Mucosa of stomach (tissue), 1 donor: ENCODE measurements around the gene SLC27A6.
"Not testable (repeated sequence)": the region's sequence is repeated elsewhere in the genome, so short reads cannot be mapped to it uniquely, and the experiment has no call there.

Source experiments
- H3K27me3 ChIP-seq: one replicate; pipeline ENCODE4 v1.7.0; 2013; ENCODE audit warnings: mild to moderate bottlenecking, low read length; ENCODE audit not compliant: control insufficient read depth, insufficient read depth
- H3K36me3 ChIP-seq: one replicate; pipeline ENCODE4 v1.7.0; 2013; ENCODE audit warnings: low read length; ENCODE audit not compliant: control insufficient read depth, insufficient read depth
- H3K4me1 ChIP-seq: one replicate; pipeline ENCODE4 v1.7.0; 2013; ENCODE audit warnings: mild to moderate bottlenecking, low read length; ENCODE audit not compliant: control insufficient read depth, insufficient read depth
- H3K4me3 ChIP-seq: one replicate; pipeline ENCODE4 v1.7.0; 2013; ENCODE audit warnings: low read length
- H3K9ac ChIP-seq: one replicate; pipeline ENCODE4 v1.7.0; 2013; ENCODE audit warnings: mild to moderate bottlenecking, low read length, moderate library complexity
- H3K9me3 ChIP-seq: one replicate; pipeline ENCODE4 v1.7.0; 2013; ENCODE audit warnings: mild to moderate bottlenecking, low read length, moderate library complexity; ENCODE audit not compliant: control insufficient read depth
- donor health status: Pancreatic carcinoma.

The SLC27A6 gene

GRCh38 chr5:129014185-129014584, 48.9 kb downstream of the SLC27A6 start:
- no peak overlapping the region for H3K4me3 ChIP-seq
- no peak overlapping the region for H3K9ac ChIP-seq
- H3K36me3 ChIP-seq = no peaks in the 10 kb centered on the region
- no peaks in the 10 kb centered on the region for H3K9me3 ChIP-seq
- H3K4me1 ChIP-seq = no peaks in the 10 kb centered on the region
- no peaks in the 10 kb centered on the region for H3K27me3 ChIP-seq

DNA sequence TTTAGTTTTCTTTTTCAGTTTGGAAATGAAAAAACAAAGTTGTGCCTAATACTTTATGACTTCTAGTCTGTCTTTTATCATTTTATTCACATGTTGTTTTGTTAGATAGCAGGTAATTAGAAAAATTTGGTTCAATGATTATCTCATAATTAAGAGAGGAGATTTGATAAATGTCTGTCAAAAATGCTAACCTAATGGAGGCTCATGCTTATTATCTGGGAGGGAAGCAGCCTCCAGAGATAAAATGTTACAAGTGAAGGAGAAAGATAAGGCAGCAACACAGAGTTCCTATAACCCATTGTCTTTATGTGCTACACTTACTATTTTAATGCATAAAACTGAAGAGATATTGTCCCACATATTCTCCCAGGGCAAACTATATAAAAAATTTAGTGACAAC, 53.5 kb downstream of the SLC27A6 start:
- Histone ChIP-seq H3K4me1 (no peaks in the 10 kb centered on the region), H3K9me3 (no peaks in the 10 kb centered on the region), H3K36me3 (no peaks in the 10 kb centered on the region), H3K27me3 (no peaks in the 10 kb centered on the region), H3K4me3 (no peak overlapping the region), H3K9ac (no peak overlapping the region)

DNA sequence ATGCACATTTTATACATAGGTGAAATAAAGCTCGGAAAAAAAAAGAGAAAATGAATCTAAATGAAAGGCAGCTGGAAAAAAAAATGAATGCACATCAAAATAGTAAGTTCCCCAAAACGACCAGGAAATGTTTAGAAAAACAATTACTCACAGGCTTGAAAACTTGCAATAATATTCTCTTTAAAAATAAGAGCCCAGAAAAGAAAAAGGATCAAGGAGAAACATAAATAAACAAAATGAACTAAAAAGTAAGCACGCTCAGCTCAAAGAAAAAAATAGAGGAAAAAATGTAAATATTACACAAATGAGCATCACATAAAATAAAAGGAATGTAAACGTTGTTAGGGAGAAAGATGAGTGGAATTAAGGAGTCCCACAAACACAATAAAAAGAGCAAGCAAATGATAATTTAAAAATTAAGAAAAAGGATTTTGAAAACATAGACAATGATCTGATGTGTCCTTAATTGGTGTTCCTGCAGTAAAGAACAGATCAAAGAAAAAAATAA, 54.2 kb downstream of the SLC27A6 start:
- Histone ChIP-seq H3K9me3 (no peaks in the 10 kb centered on the region), H3K9ac (no peak overlapping the region), H3K4me3 (no peak overlapping the region), H3K36me3 (no peaks in the 10 kb centered on the region), H3K4me1 (no peaks in the 10 kb centered on the region), H3K27me3 (no peaks in the 10 kb centered on the region)

DNA sequence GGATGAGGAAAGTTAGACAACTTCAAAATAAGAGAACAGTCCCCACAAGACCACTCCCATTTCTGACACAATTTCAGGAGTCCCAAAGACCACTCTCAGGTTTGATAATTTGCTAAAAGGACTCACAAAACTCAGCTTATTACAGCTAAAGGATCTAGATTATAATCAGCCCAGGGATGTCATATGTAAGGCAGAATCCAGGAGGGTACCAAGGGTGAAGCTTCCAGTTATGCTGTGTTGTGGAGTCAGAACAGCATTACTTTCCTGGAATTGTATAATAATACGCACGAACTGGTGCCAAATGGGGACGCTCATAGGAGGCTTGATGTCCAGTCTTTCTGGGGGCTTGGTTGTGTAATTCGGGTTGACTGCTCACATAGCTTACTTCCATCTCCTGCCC, 55.4 kb downstream of the SLC27A6 start:
- Histone ChIP-seq H3K9ac (no peak overlapping the region), H3K4me3 (no peak overlapping the region), H3K4me1 (no peaks in the 10 kb centered on the region), H3K36me3 (no peaks in the 10 kb centered on the region), H3K27me3 (no peaks in the 10 kb centered on the region), H3K9me3 (no peaks in the 10 kb centered on the region)

DNA sequence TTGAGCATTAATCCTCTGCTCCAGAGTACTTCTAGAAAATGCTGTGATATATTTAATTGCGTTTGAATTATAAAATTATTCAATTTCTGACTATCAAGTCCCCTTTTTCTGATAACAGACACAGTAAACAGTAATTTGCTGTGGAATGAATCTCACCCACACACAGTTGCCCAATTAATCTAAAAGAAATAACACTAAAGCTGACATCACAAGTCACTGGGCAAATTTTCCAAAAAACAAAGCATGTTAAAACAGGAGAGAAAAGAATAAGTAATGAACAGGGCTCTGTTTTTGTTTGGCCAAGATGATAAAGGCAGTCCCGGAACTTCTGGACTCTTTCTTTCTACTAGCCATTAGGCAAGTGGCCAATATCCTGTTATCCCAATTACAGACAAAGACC, 56.5 kb downstream of the SLC27A6 start:
- no peak overlapping the region for H3K9ac ChIP-seq
- H3K4me1 ChIP-seq = no peaks in the 10 kb centered on the region
- H3K27me3 ChIP-seq = no peaks in the 10 kb centered on the region
- H3K4me3 ChIP-seq = no peak overlapping the region
- no peaks in the 10 kb centered on the region for H3K9me3 ChIP-seq
- H3K36me3 ChIP-seq = no peaks in the 10 kb centered on the region

DNA sequence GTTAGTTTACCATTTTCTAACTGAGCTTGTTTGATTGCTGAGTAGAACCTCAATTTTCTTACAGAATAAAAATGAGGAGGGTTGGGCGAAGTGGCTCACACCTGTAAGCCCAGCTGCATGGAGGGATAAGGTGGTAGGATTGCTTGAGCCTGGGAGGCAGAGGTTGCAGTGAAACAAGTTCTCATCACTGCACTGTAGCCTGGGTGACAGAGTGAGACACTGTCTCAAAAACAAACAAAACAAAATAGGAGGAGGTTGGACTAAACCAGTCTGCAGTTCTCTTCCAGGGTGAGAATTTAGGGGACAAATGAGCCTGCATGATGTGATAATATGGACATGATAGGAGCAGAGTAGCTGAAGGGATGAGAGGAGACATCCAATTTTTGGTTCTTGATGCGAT, 57.3 kb downstream of the SLC27A6 start:
- Histone ChIP-seq H3K27me3 (no peaks in the 10 kb centered on the region), H3K36me3 (no peaks in the 10 kb centered on the region), H3K9me3 (no peaks in the 10 kb centered on the region), H3K4me3 (no peak overlapping the region), H3K4me1 (no peaks in the 10 kb centered on the region), H3K9ac (no peak overlapping the region)

DNA sequence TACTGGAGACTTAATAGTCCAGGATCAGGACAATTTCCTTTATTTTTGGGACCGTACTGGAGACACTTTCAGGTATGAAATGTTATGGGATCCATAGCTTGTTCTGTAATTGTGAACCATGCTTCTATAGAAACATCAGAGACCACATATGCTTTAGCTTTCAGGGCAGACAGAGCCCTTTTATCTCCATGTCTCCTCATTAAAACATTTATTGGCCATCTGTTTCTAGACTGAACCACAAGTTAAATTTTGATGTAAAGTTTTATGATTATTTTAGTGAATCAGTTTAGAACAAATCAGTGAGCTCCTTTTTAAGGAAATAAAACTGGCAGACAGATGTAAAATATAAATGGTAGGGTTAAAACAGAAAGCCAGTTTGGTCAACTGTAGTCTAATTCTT, 62.0 kb downstream of the SLC27A6 start:
- Histone ChIP-seq H3K4me1 (no peaks in the 10 kb centered on the region), H3K9me3 (no peaks in the 10 kb centered on the region), H3K27me3 (no peaks in the 10 kb centered on the region), H3K9ac (no peak overlapping the region), H3K4me3 (no peak overlapping the region), H3K36me3 (no peaks in the 10 kb centered on the region)

GRCh38 chr5:129031886-129032683, 66.8 kb downstream of the SLC27A6 start:
- H3K9me3 ChIP-seq = no peaks in the 10 kb centered on the region
- no peaks in the 10 kb centered on the region for H3K36me3 ChIP-seq
- no peak overlapping the region for H3K4me3 ChIP-seq
- no peaks in the 10 kb centered on the region for H3K27me3 ChIP-seq
- no peak overlapping the region for H3K9ac ChIP-seq
- H3K4me1 ChIP-seq = no peaks in the 10 kb centered on the region

DNA sequence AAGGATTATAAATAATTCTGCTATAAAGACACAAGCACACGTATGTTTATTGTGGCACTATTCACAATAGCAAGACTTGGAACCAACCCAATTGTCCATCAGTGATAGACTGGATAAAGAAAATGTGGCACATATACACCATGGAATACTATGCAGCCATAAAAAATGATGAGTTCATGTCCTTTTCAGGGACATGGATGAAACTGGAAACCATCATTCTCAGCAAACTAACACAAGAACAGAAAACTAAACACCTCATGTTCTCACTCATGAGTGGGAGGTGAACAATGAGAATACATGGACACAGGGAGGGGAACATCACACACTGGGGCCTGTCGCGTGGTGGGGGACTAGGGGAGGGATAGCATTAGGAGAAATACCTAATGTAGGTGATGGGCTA, 71.0 kb downstream of the SLC27A6 start:
- not testable (repeated sequence) for H3K36me3 ChIP-seq, H3K9ac ChIP-seq, H3K4me1 ChIP-seq, H3K27me3 ChIP-seq, H3K9me3 ChIP-seq, H3K4me3 ChIP-seq

DNA sequence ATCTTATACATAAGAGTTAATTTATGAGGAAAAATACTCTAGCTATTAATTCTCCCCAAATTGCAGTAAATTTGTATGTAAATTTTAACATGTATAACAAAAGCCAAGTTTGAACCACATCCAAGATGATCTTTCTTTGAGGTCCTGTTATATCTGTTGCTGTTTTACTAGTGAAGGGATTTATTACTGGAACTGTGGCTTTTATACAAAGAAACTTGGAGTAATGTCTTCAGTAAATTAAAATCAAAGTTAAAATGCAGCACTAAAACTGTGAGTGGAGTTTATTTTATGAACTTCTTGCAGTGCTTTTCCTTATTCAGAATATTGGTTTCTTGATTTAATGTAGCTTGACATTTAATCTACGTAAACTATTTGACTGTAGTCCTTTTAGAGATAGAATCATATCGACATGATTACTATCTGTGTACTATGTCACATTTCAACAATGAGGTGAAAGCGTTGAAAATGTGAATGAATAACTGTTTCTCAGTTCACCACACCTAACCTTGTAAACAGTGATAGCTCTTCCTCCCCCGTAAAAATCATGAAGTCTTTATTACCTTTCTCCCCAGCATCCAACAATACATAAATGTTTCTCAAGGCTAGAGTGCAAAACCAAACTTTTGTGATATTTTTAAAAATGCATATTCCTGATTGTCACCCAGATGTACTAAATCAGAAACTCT, 76.1 kb downstream of the SLC27A6 start:
- Histone ChIP-seq H3K27me3 (no peaks in the 10 kb centered on the region), H3K4me1 (no peaks in the 10 kb centered on the region), H3K36me3 (no peaks in the 10 kb centered on the region), H3K9ac (no peak overlapping the region), H3K9me3 (no peaks in the 10 kb centered on the region), H3K4me3 (no peak overlapping the region)

- no peaks in the 10 kb centered on the region for H3K36me3 ChIP-seq
- no peaks in the 10 kb centered on the region for H3K27me3 ChIP-seq
- no peak overlapping the region for H3K4me3 ChIP-seq
- H3K9me3 ChIP-seq = no peaks in the 10 kb centered on the region
- H3K4me1 ChIP-seq = no peaks in the 10 kb centered on the region
- no peak overlapping the region for H3K9ac ChIP-seq
These were observed 77.0 kb downstream of the SLC27A6 start for GRCh38 chr5:129042306-129042705.

- no peak overlapping the region for H3K9ac ChIP-seq
- no peaks in the 10 kb centered on the region for H3K27me3 ChIP-seq
- H3K9me3 ChIP-seq = no peaks in the 10 kb centered on the region
- no peaks in the 10 kb centered on the region for H3K4me1 ChIP-seq
- H3K4me3 ChIP-seq = no peak overlapping the region
- H3K36me3 ChIP-seq = no peaks in the 10 kb centered on the region
These were observed 78.6 kb downstream of the SLC27A6 start for GRCh38 chr5:129043894-129044293.
